Adrenal gland (tissue), 5 donors: ENCODE results near the gene ABHD3.

Experiments
- POLR2A ChIP-seq, 2 donors: fragments of 450-650 bp; IDR thresholded peaks; one replicate each; pipeline ENCODE4 v1.6.1; 2017; ENCODE audit warnings: antibody characterized with exemption in 2 of 2, mild to moderate bottlenecking in 2 of 2, moderate library complexity in 1 of 2
- TF ChIP-seq, protein P1 (sequence below), 6 experiments: fragments of 450-650 bp in 4 of 6; fragments of 200-600 bp in 2 of 6; sonication (generic) in 1 of 6; IDR thresholded peaks; 1 replicate in 5 of 6; 2 replicates in 1 of 6; pipeline versions ENCODE4 v1.5.1 to v1.8.0; 2016 to 2021; ENCODE audit warnings: antibody characterized with exemption in 6 of 6, mild to moderate bottlenecking in 2 of 6, moderate library complexity in 1 of 6
- donor health status: DM: no; HTN: no; CAD: no.

DNA sequence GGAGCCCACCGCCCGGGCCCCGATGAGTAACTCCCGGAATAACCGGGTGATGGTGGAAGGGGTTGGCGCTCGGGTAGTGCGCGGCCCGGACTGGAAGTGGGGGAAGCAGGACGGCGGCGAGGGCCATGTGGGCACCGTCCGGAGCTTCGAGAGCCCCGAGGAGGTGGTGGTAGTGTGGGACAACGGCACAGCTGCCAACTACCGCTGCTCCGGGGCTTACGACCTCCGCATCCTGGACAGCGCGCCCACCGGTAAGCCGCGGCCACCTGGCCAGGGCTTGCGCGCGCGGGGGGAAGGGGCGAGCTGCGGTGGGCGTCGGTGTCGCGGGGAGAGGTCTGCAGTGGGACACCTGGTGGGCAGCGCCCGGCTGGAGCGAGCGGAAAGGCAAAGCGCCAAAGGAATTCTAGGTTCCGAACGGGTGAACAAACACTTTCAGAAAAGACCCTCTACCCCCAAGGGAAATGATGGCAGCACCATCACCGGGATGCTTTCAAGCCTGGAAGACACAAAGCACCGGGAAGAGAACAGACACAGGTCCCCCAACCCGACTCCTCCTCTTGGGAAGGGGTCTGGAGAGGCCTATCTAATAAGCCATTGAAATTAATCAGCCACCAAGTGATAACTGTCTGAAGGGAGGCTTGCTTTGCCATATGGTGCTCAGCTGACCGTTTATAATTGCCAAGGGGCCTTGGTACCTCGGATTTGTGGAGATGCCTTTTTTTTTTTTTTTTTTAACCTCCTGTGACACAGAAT lies 37.2 kb upstream of the ABHD3 start:
- TF ChIP-seq, protein P1, sequence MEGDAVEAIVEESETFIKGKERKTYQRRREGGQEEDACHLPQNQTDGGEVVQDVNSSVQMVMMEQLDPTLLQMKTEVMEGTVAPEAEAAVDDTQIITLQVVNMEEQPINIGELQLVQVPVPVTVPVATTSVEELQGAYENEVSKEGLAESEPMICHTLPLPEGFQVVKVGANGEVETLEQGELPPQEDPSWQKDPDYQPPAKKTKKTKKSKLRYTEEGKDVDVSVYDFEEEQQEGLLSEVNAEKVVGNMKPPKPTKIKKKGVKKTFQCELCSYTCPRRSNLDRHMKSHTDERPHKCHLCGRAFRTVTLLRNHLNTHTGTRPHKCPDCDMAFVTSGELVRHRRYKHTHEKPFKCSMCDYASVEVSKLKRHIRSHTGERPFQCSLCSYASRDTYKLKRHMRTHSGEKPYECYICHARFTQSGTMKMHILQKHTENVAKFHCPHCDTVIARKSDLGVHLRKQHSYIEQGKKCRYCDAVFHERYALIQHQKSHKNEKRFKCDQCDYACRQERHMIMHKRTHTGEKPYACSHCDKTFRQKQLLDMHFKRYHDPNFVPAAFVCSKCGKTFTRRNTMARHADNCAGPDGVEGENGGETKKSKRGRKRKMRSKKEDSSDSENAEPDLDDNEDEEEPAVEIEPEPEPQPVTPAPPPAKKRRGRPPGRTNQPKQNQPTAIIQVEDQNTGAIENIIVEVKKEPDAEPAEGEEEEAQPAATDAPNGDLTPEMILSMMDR (IDR thresholded peaks at IDR 0.05) = no peak
- no peak for TF ChIP-seq POLR2A (IDR thresholded peaks at IDR 0.05)
